Lower leg skin (tissue), 4 donors: ENCODE results near the gene ERC1. TPM values are rescaled to one million over a fixed set of nuclear protein-coding genes. Genes with fewer than 3 reads are reported as not detected.

Source experiments
- DNase-seq, 2 donors: peaks; one replicate each; pipeline ENCODE4 v3.0.0-alpha.2; 2019; ENCODE audit warnings: low spot score in 2 of 2
- H3K4me3 ChIP-seq: fragments of 200-600 bp; sonication (generic); 2 replicates; pipeline ENCODE4 v1.5.1; 2017; ENCODE audit warnings: mild to moderate bottlenecking, low read depth; ENCODE audit not compliant: poor library complexity, severe bottlenecking
- POLR2A ChIP-seq, 2 donors: fragments of 450-650 bp; IDR thresholded peaks; one replicate each; pipeline ENCODE4 v1.6.1; 2016 to 2017; ENCODE audit warnings: antibody characterized with exemption in 2 of 2, mild to moderate bottlenecking in 1 of 2, moderate library complexity in 1 of 2
- WGBS, 2 donors: methylation state at CpG; one replicate each; pipeline ENCODE4 v1.1.5; 2018; 5-methylcytosine and 5-hydroxymethylcytosine counted together
- intact Hi-C: fragments of 100-400 bp; cut with DNase I; formaldehyde crosslinking; loops from one replicate; pipeline ENCODE4 v1.15.0; 2023; ENCODE audit warnings: low total_unique reads
- total RNA-seq, 4 donors: library from RNA; depleted of rRNA; stranded (reverse); fragments of >200 nt; gene quantifications; one replicate each; pipeline ENCODE4 v1.1.0, GENCODE V29; 2016
- TF ChIP-seq, protein P1 (sequence below), 3 donors: fragments of 450-650 bp; IDR thresholded peaks; one replicate each; pipeline ENCODE4 v1.5.1; 2016; ENCODE audit warnings: antibody characterized with exemption in 3 of 3, mild to moderate bottlenecking in 3 of 3, moderate library complexity in 2 of 3

ERC1 gene
- total RNA-seq, 4 donors from 2014 or later: 22.1 to 42.7 (median 29.7) TPM

DNA sequence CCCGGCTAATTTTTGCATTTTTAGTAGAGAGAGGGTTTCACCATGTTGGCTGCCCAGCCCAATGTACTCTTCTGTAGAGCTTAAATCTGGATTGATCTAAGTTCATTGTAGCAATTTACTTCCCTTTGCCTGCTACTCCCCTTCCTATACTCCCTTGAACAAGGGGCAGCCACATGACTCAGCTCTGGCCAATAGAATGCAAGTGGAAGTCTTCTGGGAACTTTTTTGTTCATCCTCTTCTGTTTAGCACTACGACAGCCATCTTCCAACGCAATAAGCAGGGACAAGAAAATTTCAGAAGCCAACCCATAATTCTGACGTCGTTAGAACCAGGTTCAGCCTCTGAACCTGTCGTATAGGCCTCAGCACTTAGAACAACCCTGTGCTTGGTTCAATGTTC lies 35.1 kb upstream of the ERC1 start:
- H3K4me3 ChIP-seq: no peak overlapping the region
- intact Hi-C loops: loop anchor here (10.0 kb wide), 1 partner anchor 391 kb away; no protein-coding TSS in a partner anchor
- no peak for DNase-seq
- whole genome bisulfite sequencing, 2 donors: 93 to 96% methylated on average over 6 of the region's 6 CpGs
- TF ChIP-seq POLR2A (IDR thresholded peaks at IDR 0.05): no peak
- TF ChIP-seq, protein P1, sequence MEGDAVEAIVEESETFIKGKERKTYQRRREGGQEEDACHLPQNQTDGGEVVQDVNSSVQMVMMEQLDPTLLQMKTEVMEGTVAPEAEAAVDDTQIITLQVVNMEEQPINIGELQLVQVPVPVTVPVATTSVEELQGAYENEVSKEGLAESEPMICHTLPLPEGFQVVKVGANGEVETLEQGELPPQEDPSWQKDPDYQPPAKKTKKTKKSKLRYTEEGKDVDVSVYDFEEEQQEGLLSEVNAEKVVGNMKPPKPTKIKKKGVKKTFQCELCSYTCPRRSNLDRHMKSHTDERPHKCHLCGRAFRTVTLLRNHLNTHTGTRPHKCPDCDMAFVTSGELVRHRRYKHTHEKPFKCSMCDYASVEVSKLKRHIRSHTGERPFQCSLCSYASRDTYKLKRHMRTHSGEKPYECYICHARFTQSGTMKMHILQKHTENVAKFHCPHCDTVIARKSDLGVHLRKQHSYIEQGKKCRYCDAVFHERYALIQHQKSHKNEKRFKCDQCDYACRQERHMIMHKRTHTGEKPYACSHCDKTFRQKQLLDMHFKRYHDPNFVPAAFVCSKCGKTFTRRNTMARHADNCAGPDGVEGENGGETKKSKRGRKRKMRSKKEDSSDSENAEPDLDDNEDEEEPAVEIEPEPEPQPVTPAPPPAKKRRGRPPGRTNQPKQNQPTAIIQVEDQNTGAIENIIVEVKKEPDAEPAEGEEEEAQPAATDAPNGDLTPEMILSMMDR (IDR thresholded peaks at IDR 0.05): no peak

GRCh38 chr12:958588-959123 lies 32.4 kb upstream of the ERC1 start:
- no peak for DNase-seq
- TF ChIP-seq, protein P1 (IDR thresholded peaks at IDR 0.05): no peak
- no peak for TF ChIP-seq POLR2A (IDR thresholded peaks at IDR 0.05)
- 53 to 70% methylated on average over 7 of the region's 8 CpGs for WGBS, 2 donors
- intact Hi-C loops: loop anchor here (10.0 kb wide), 1 partner anchor 394 kb away; no protein-coding TSS in a partner anchor
- no peak overlapping the region for H3K4me3 ChIP-seq

GRCh38 chr12:966724-967123 lies 24.3 kb upstream of the ERC1 start:
- H3K4me3 ChIP-seq: no peak overlapping the region
- intact Hi-C loops: no loop called here
- TF ChIP-seq, protein P1 (IDR thresholded peaks at IDR 0.05): no peak
- TF ChIP-seq POLR2A (IDR thresholded peaks at IDR 0.05): no peak
- DNase-seq: no peak
- WGBS, 2 donors: 83 to 85% methylated on average over 6 of the region's 6 CpGs

GRCh38 chr12:967641-968040 lies 23.4 kb upstream of the ERC1 start:
- TF ChIP-seq POLR2A (IDR thresholded peaks at IDR 0.05): no peak
- TF ChIP-seq, protein P1 (IDR thresholded peaks at IDR 0.05): no peak
- WGBS, 2 donors: 86 to 93% methylated on average over 9 of the region's 9 CpGs
- no peak for DNase-seq
- intact Hi-C loops: no loop called here
- H3K4me3 ChIP-seq: no peak overlapping the region

DNA sequence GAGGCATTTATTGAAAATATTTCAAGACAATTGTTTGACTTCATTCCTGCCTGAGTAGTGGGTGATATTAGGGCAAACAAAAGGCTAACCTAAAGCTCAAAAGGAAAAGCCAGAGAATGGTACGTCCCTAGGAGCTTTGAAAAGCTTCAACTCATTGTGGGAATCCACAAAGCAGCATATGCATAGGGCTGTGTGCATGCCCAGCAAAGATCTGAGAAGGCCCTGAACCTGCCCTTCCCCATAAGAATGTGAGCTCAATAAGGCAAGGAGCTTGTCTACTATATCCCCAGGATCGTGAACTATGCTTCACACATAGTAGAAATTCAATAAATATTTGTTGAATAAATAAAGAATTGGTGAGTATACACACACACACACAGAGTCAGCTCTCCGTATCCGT lies 22.5 kb upstream of the ERC1 start:
- no peak for TF ChIP-seq POLR2A (IDR thresholded peaks at IDR 0.05)
- intact Hi-C loops: no loop called here
- WGBS, 2 donors: 75 to 87% methylated on average over 4 of the region's 4 CpGs
- no peak overlapping the region for H3K4me3 ChIP-seq
- DNase-seq: no peak

DNA sequence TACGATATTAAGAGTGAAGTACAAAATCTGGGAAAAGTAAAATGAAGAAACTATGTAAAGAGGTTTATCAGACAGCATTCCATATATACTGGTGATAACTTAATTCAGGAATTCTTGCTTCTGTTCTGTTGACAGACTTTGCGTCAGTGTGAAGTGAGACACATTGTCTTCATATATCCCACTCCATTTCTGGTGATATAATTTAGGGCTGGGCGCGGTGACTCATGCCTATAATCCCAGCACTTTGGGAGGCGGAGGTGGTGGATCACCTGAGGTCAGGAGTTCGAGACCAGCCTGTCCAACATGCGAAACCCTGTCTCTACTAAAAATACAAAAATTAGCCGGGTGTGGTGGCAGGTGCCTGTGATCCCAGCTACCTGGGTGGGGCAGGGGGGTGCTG lies 21.2 kb upstream of the ERC1 start:
- TF ChIP-seq POLR2A (IDR thresholded peaks at IDR 0.05): no peak
- TF ChIP-seq, protein P1 (IDR thresholded peaks at IDR 0.05): no peak
- no peak overlapping the region for H3K4me3 ChIP-seq
- DNase-seq: no peak
- 77 to 94% methylated on average over 7 to 8 of the region's 8 CpGs for WGBS, 2 donors
- intact Hi-C loops: no loop called here
